ENCODE measurements around the gene PLD5. TPM values are rescaled to one million over a fixed set of nuclear protein-coding genes. Genes with fewer than 3 reads are reported as not detected.

The PLD5 gene
- total RNA-seq, result not detected in 2 replicates

GRCh38 chr1:242524571-242525359 lies at the start of gene PLD5:
PLD5 (minus strand) TSS chr1:242524697.

Measured in bladder microvascular endothelial cell (primary cell).